Kidney (tissue), 22 donors: ENCODE measurements around the gene RASA3. TPM values are rescaled to one million over a fixed set of nuclear protein-coding genes. Genes with fewer than 3 reads are reported as not detected.
A peak's percentile ranks its signal among the peaks of the same experiment; 100 is the strongest.

Experiments used
- DNase-seq, 5 donors: peaks; one replicate each; pipeline ENCODE4 v3.0.0-alpha.2; 2013 to 2020
- FAIRE-seq: peaks from 2 replicates; lab custom pipeline; 2012; peaks lifted over from hg19 to GRCh38; lab: Jason Lieb, UNC
- H3K27ac ChIP-seq, 2 donors: one replicate each; pipeline ENCODE4 v1.7.0; 2013; ENCODE audit warnings: low read depth in 2 of 2, low read length in 2 of 2, inconsistent platforms in 1 of 2
- H3K27me3 ChIP-seq: one replicate; pipeline ENCODE4 v1.7.1; 2013; ENCODE audit warnings: low read length, inconsistent platforms; ENCODE audit not compliant: control insufficient read depth, insufficient read depth
- H3K36me3 ChIP-seq, 3 donors: one replicate each; pipeline versions ENCODE4 v1.7.0 to v1.7.1; 2013; ENCODE audit warnings: low read length in 3 of 3, control low read depth in 1 of 3, inconsistent platforms in 1 of 3; ENCODE audit not compliant: insufficient read depth in 3 of 3, control insufficient read depth in 2 of 3
- H3K4me1 ChIP-seq, 3 donors: one replicate each; pipeline versions ENCODE4 v1.7.0 to v1.7.1; 2013; ENCODE audit warnings: low read length in 3 of 3, inconsistent platforms in 1 of 3, low read depth in 1 of 3; ENCODE audit not compliant: control insufficient read depth in 2 of 3, insufficient read depth in 2 of 3
- H3K4me3 ChIP-seq, 3 donors: one replicate each; pipeline versions ENCODE4 v1.7.0 to v1.8.1; 2013; ENCODE audit warnings: low read length in 3 of 3, control low read depth in 1 of 3, inconsistent platforms in 1 of 3
- H3K9ac ChIP-seq, 3 donors: one replicate each; pipeline versions ENCODE4 v1.7.0 to v1.7.1; 2013; ENCODE audit warnings: low read length in 3 of 3, control low read depth in 1 of 3, inconsistent platforms in 1 of 3
- H3K9me3 ChIP-seq, 3 donors: one replicate each; pipeline versions ENCODE4 v1.7.0 to v1.7.1; 2013; ENCODE audit warnings: low read length in 3 of 3, control low read depth in 1 of 3, inconsistent platforms in 1 of 3; ENCODE audit not compliant: control insufficient read depth in 2 of 3, insufficient read depth in 1 of 3
- intact Hi-C: fragments of 100-400 bp; cut with DNase I; formaldehyde crosslinking; loops from one replicate; pipeline ENCODE4 v1.11.1; 2022
- long read RNA-seq, 10 donors: library from polyadenylated mRNA in 1 of 10; unstranded in 1 of 10; transcript quantifications; one replicate each; pipeline ENCODE4 v2.0.0 and lab custom pipeline, GENCODE V29; 2021 to 2026
- polyA plus RNA-seq: library from polyadenylated mRNA; stranded (reverse); fragments of 350-450 nt; fragmentation: Illumina TruSeq; extraction: RNeasy Lipid Tissue Mini Kit (QIAGEN cat#74804); gene quantifications from one replicate; pipeline ENCODE4 v1.2.3, GENCODE V29; 2014; ENCODE audit warnings: low read depth, low replicate concordance; ENCODE audit not compliant: insufficient read depth
- total RNA-seq: library from RNA; stranded (reverse); fragmentation: NEBNext Ultra II Directional; extraction: Animal tissue kit (Norgen Biotek cat#: 25700); gene quantifications from one replicate; pipeline ENCODE4 v1.2.1, GENCODE V29; 2021
- TF ChIP-seq, protein P1 (sequence below): IDR thresholded peaks from 3 replicates; pipeline ENCODE4 v1.5.1; 2012; ENCODE audit warnings: mild to moderate bottlenecking, moderate library complexity, borderline replicate concordance; ENCODE audit not compliant: insufficient read depth; ENCODE audit errors: extremely low read depth
- donor health status: control.
- donor health status: control.
- donor health status: control.
- donor health status: control.
- donor health status: control.
- donor health status: DM: yes; HTN: yes; CAD: no.
- donor health status: Normal renal cell carcinoma (clear cell type).

The RASA3 gene, protein sequence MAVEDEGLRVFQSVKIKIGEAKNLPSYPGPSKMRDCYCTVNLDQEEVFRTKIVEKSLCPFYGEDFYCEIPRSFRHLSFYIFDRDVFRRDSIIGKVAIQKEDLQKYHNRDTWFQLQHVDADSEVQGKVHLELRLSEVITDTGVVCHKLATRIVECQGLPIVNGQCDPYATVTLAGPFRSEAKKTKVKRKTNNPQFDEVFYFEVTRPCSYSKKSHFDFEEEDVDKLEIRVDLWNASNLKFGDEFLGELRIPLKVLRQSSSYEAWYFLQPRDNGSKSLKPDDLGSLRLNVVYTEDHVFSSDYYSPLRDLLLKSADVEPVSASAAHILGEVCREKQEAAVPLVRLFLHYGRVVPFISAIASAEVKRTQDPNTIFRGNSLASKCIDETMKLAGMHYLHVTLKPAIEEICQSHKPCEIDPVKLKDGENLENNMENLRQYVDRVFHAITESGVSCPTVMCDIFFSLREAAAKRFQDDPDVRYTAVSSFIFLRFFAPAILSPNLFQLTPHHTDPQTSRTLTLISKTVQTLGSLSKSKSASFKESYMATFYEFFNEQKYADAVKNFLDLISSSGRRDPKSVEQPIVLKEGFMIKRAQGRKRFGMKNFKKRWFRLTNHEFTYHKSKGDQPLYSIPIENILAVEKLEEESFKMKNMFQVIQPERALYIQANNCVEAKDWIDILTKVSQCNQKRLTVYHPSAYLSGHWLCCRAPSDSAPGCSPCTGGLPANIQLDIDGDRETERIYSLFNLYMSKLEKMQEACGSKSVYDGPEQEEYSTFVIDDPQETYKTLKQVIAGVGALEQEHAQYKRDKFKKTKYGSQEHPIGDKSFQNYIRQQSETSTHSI
- total RNA-seq (28.8 TPM), polyA plus RNA-seq (4.2 TPM)
- long read RNA-seq, donor 1, full-length matches to known transcripts, result 2 of 2 reads
- long read RNA-seq, donor 1, partial matches to known transcripts, result 0 of 2 reads
- long read RNA-seq, donor 1, other reads (novel, unspliced or antisense), result 0 of 2 reads
- long read RNA-seq, donor 2, full-length matches to known transcripts, result 2 of 2 reads
- long read RNA-seq, donor 2, partial matches to known transcripts, result 0 of 2 reads
- long read RNA-seq, donor 2, other reads (novel, unspliced or antisense), result 0 of 2 reads
- long read RNA-seq, donor 3, result 0 reads
- long read RNA-seq, donor 4, full-length matches to known transcripts, result 1 of 1 reads
- long read RNA-seq, donor 4, partial matches to known transcripts, result 0 of 1 reads
- long read RNA-seq, donor 4, other reads (novel, unspliced or antisense), result 0 of 1 reads
- long read RNA-seq, donor 5, result 0 reads
- long read RNA-seq, donor 6, result 0 reads
- long read RNA-seq, donor 7, full-length matches to known transcripts, result 15 of 29 reads
- long read RNA-seq, donor 7, partial matches to known transcripts, result 6 of 29 reads
- long read RNA-seq, donor 7, other reads (novel, unspliced or antisense), result 8 of 29 reads
- long read RNA-seq, donor 8, full-length matches to known transcripts, result 1 of 1 reads
- long read RNA-seq, donor 8, partial matches to known transcripts, result 0 of 1 reads
- long read RNA-seq, donor 8, other reads (novel, unspliced or antisense), result 0 of 1 reads
- long read RNA-seq, donor 9, result 0 reads
- long read RNA-seq, donor 10, partial matches to known transcripts, result 9 of 9 reads
- long read RNA-seq, donor 10, other reads (novel, unspliced or antisense), result 0 of 9 reads

DNA sequence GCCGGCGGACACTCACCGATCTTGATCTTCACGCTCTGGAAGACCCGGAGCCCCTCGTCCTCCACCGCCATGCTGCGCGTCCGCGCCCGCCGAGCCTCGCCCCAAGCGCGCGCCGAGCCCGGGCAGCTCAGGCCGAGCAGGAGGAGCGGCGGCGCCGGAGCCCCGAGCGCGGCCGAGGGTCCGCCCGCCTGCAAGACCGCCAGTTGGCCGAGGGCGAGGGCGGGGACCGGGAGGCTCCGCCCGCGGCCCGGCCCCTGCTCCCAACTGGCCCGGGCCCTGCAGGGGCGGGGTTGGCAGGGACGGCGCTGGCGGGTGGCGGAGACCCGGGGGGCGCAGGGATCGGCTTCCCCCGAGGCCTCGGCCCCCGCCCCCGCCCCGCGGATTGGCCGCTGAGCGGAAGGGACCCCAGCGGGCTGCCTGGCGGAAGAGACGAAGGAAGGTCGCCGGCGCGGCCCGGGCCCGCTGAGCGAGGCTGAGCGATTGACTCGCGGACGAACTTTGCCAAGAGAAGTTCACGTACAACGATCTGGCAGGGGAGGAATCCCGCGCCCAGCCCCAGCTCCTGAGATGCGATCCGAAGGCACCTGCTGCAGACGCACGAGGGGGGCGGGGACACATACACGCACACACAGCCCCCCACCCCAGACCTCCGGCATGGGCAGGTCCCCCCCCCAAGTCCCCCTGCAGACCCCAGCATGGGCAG is at the start of gene RASA3:
RASA3 (minus strand) TSS at position 205 of the 703 bp plus-strand sequence; CDS start at position 71, 134 bp downstream.
- Histone ChIP-seq H3K4me1 (peaks cover 7 to 45% (median 34%) of the 10 kb centered on the region in 3 donors), H3K27me3 (no peaks in the 10 kb centered on the region), H3K9ac (peak within 1 kb of the TSS; percentile 32 to 62 (median 61)), H3K27ac (peak within 1 kb of the TSS; percentile 68 to 83), H3K36me3 (no peaks in the 10 kb centered on the region), H3K9me3 (no peaks in the 10 kb centered on the region), H3K4me3 (peak within 1 kb of the TSS; percentile 64 to 76 (median 71))
- FAIRE-seq (no peak), DNase-seq (peak; percentile 86 to 95 (median 93))
- intact Hi-C loops, result no loop called here
- TF ChIP-seq, protein P1, sequence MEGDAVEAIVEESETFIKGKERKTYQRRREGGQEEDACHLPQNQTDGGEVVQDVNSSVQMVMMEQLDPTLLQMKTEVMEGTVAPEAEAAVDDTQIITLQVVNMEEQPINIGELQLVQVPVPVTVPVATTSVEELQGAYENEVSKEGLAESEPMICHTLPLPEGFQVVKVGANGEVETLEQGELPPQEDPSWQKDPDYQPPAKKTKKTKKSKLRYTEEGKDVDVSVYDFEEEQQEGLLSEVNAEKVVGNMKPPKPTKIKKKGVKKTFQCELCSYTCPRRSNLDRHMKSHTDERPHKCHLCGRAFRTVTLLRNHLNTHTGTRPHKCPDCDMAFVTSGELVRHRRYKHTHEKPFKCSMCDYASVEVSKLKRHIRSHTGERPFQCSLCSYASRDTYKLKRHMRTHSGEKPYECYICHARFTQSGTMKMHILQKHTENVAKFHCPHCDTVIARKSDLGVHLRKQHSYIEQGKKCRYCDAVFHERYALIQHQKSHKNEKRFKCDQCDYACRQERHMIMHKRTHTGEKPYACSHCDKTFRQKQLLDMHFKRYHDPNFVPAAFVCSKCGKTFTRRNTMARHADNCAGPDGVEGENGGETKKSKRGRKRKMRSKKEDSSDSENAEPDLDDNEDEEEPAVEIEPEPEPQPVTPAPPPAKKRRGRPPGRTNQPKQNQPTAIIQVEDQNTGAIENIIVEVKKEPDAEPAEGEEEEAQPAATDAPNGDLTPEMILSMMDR, result no peak

DNA sequence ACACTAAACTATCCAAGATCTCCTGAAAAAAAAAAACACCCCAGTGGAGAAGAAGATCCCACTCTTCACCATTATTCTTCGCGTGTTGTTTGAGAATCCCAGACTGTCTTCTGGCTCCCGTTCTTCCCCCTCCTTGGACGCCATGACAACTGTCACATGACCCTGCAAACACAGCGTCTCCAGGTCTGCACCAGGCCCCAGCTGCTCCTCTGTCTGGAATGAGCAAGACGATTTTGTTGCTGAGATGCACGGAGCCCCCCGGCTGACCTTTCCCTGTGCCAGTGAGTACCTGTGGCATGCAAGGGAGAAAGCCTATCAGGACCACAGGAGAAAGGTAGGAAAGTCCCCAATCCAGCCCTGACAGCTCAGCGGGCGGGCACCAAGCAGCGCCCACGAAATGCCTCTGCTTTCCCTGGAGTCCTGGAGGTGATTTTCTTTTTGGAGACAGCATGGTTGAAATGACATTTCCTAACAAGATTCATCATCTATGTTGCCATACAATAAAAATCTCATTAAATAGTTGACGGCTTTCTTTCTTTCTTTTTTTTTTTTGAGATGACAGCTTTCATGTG is 46.8 kb upstream of the RASA3 start, which contains the start of gene CFAP97D2:
CFAP97D2 (plus strand) TSS at position 171 of the 572 bp plus-strand sequence; CDS start at position 245, 74 bp downstream.
- intact Hi-C loops, result no loop called here
- H3K9ac ChIP-seq, result no peak within 1 kb of the TSS
- no peaks in the 10 kb centered on the region for H3K4me1 ChIP-seq
- H3K27me3 ChIP-seq, result no peaks in the 10 kb centered on the region
- no peaks in the 10 kb centered on the region for H3K36me3 ChIP-seq
- FAIRE-seq, result no peak
- peak in 2 of 5 donors; percentile 30 to 39 for DNase-seq
- TF ChIP-seq, protein P1, result no peak
- no peaks in the 10 kb centered on the region for H3K9me3 ChIP-seq
- no peak within 1 kb of the TSS for H3K27ac ChIP-seq
- no peak within 1 kb of the TSS for H3K4me3 ChIP-seq
